AG10803 (cell line): ENCODE results near the gene NHS.

Experiments used
- DNase-seq: peaks from one replicate; pipeline ENCODE4 v3.0.0; 2010; ENCODE audit warnings: low read depth
- H3K4me3 ChIP-seq: 2 replicates; pipeline ENCODE4 v1.5.1; 2011; ENCODE audit warnings: mild to moderate bottlenecking, low read length, control low read depth
- CTCF ChIP-seq: conservative IDR thresholded peaks from 2 replicates; pipeline ENCODE4 v1.5.1; 2011; ENCODE audit warnings: mild to moderate bottlenecking, low read length, control low read depth, inconsistent platforms

NHS gene

GRCh38 chrX:17680732-17681413 lies 305.9 kb downstream of the NHS start:
- no peak overlapping the region for H3K4me3 ChIP-seq
- no peak for TF ChIP-seq CTCF
- peak; percentile 40 for DNase-seq

- no peak for TF ChIP-seq CTCF
- no peak overlapping the region for H3K4me3 ChIP-seq
- DNase-seq, result peak; percentile 1
Observed at GRCh38 chrX:17682259-17682658, 307.3 kb downstream of the NHS start.

- H3K4me3 ChIP-seq, result no peak overlapping the region
- TF ChIP-seq CTCF, result no peak
- no peak for DNase-seq
Observed at GRCh38 chrX:17685026-17685425, 310.0 kb downstream of the NHS start.

GRCh38 chrX:17687648-17688047 lies 312.6 kb downstream of the NHS start:
- no peak overlapping the region for H3K4me3 ChIP-seq
- no peak for TF ChIP-seq CTCF
- no peak for DNase-seq

GRCh38 chrX:17689971-17690409 lies 315.0 kb downstream of the NHS start:
- H3K4me3 ChIP-seq, result no peak overlapping the region
- peak; percentile 66 for TF ChIP-seq CTCF
- peak; percentile 82 for DNase-seq

GRCh38 chrX:17692709-17693346 lies 317.8 kb downstream of the NHS start:
- no peak for TF ChIP-seq CTCF
- DNase-seq, result peak; percentile 46
- H3K4me3 ChIP-seq, result no peak overlapping the region

- H3K4me3 ChIP-seq, result no peak overlapping the region
- peak; percentile 28; the same call in 1 of the 2 replicates for TF ChIP-seq CTCF
- peak; percentile 51 for DNase-seq
Observed at GRCh38 chrX:17697191-17697590, 322.2 kb downstream of the NHS start.
